Measurements from ENCODE around the gene RASA3.
"Not testable (repeated sequence)": the region's sequence is repeated elsewhere in the genome, so short reads cannot be mapped to it uniquely, and the experiment has no call there.

RASA3 gene

GRCh38 chr13:114077933-114078325 is 54.5 kb downstream of the RASA3 start:
- DNase-seq: no peak

- DNase-seq: no peak
These were observed 55.1 kb downstream of the RASA3 start for GRCh38 chr13:114077099-114077932.

- DNase-seq: no peak
These were observed 55.9 kb downstream of the RASA3 start for GRCh38 chr13:114076329-114077090.

GRCh38 chr13:114075811-114076210 is 56.6 kb downstream of the RASA3 start:
- not testable (repeated sequence) for DNase-seq

GRCh38 chr13:114074671-114075315 is 57.6 kb downstream of the RASA3 start:
- no peak for DNase-seq

GRCh38 chr13:114073881-114074612 is 58.4 kb downstream of the RASA3 start:
- no peak for DNase-seq

- no peak for DNase-seq
These were observed 60.0 kb downstream of the RASA3 start for GRCh38 chr13:114072421-114072820.

- DNase-seq: no peak
These were observed 60.4 kb downstream of the RASA3 start for GRCh38 chr13:114071991-114072390.

GRCh38 chr13:114071410-114071809 is 61.0 kb downstream of the RASA3 start:
- DNase-seq: no peak

GRCh38 chr13:114070098-114070799 is 62.2 kb downstream of the RASA3 start:
- DNase-seq: no peak

GRCh38 chr13:114069376-114070097 is 62.9 kb downstream of the RASA3 start:
- DNase-seq: no peak

- no peak for DNase-seq
These were observed 63.6 kb downstream of the RASA3 start for GRCh38 chr13:114068656-114069318.

GRCh38 chr13:114067886-114068651 is 64.4 kb downstream of the RASA3 start:
- DNase-seq: no peak

- DNase-seq: no peak
These were observed 65.0 kb downstream of the RASA3 start for GRCh38 chr13:114067381-114067885.

- DNase-seq: no peak
These were observed 65.5 kb downstream of the RASA3 start for GRCh38 chr13:114066956-114067355.

GRCh38 chr13:114065926-114066774 is 66.3 kb downstream of the RASA3 start:
- DNase-seq: no peak

GRCh38 chr13:114065141-114065925 is 67.1 kb downstream of the RASA3 start:
- DNase-seq: peak; percentile 83

Data from NCI-H1694 (cell line).